Measurements from ENCODE around the gene ATG12. TPM values are rescaled to one million over a fixed set of nuclear protein-coding genes. Genes with fewer than 3 reads are reported as not detected.

Gene ATG12
- total and polyA plus RNA-seq, 4 donors = 31.2 to 75.4 (median 33.8) TPM

GRCh38 chr5:115854139-115854538, 12.8 kb upstream of the ATG12 start:
- DNase-seq = no peak
- peaks cover 0 to 3% (median 2%) of the 10 kb centered on the region in 4 donors for H3K9me3 ChIP-seq (ENCODE audit: control insufficient read depth in 4 of 4, insufficient read depth in 3 of 4, low read length in 3 of 4)
- no peak overlapping the region for H3K27ac ChIP-seq (ENCODE audit: low read depth in 1 of 2, low read length in 1 of 2)
- H3K4me3 ChIP-seq = no peak overlapping the region
- no peaks in the 10 kb centered on the region for H3K27me3 ChIP-seq (ENCODE audit: control insufficient read depth in 3 of 3, insufficient read depth in 3 of 3, low read length in 2 of 3)
- no peak for TF ChIP-seq CTCF (IDR thresholded peaks at IDR 0.05; ENCODE audit: control extremely low read depth, extremely low read depth)
- no peak overlapping the region for H3K9ac ChIP-seq (ENCODE audit: insufficient read depth in 1 of 2, low read length in 2 of 2)
- ATAC-seq (ENCODE audit: insufficient read depth, low FRiP score) = no peak
- H3K36me3 ChIP-seq (ENCODE audit: control insufficient read depth in 4 of 4, insufficient read depth in 4 of 4, low read length in 4 of 4) = no peaks in the 10 kb centered on the region
- 98% methylated on average over 3 of the region's 3 CpGs for WGBS, 2 donors
- peaks cover 0 to 35% (median 24%) of the 10 kb centered on the region in 5 donors for H3K4me1 ChIP-seq (ENCODE audit: control insufficient read depth in 5 of 5, insufficient read depth in 5 of 5, low read length in 5 of 5)

DNA sequence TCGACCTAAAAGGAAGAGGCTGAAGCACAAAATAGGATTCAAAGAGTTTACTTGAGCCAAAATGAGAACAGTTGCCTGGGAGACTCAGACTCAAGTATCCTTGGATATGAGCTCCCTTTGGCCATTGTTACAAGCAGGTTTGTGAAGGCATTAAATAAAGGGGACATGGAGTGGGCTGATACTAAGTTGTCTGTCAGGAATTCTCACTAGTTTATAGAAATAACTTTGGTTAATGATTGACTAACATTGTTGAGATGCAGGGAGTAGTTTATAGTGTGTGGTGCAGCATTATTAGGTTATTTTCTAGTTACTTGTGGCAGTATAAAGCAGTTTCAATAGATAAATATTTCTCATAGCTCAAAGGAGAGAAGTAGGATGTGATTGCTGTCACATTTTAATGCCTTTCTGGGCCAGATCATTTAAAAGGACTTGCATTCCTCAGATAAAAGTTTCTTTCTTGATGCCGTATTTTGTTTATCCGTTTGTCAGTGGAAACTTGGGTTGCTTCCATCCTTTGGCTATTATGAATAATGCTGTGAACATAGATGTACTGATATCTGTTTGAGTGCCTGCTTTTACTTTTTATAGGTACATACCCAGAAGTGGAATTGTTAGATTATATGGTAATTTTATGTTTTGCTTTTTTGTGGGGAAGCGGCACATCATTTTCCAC, 9.5 kb upstream of the ATG12 start:
- WGBS, 2 donors = 50 to 70% methylated on average over 4 of the region's 4 CpGs
- Histone ChIP-seq H3K9ac (ENCODE audit: insufficient read depth in 1 of 2, low read length in 2 of 2) (peak overlapping the region in 1 of 2 donors; percentile 40), H3K27ac (ENCODE audit: low read depth in 1 of 2, low read length in 1 of 2) (peak overlapping the region in 1 of 2 donors; percentile 45), H3K4me1 (ENCODE audit: control insufficient read depth in 5 of 5, insufficient read depth in 5 of 5, low read length in 5 of 5) (peaks cover 0 to 25% (median 15%) of the 10 kb centered on the region in 5 donors), H3K4me3 (no peak overlapping the region), H3K9me3 (ENCODE audit: control insufficient read depth in 4 of 4, insufficient read depth in 3 of 4, low read length in 3 of 4) (peaks cover 0 to 3% (median 2%) of the 10 kb centered on the region in 4 donors), H3K27me3 (ENCODE audit: control insufficient read depth in 3 of 3, insufficient read depth in 3 of 3, low read length in 2 of 3) (no peaks in the 10 kb centered on the region), H3K36me3 (ENCODE audit: control insufficient read depth in 4 of 4, insufficient read depth in 4 of 4, low read length in 4 of 4) (no peaks in the 10 kb centered on the region)
- DNase-seq = peak in 2 of 3 donors; percentile 82 to 84
- TF ChIP-seq CTCF (IDR thresholded peaks at IDR 0.05; ENCODE audit: control extremely low read depth, extremely low read depth) = no peak
- no peak for ATAC-seq (ENCODE audit: insufficient read depth, low FRiP score)

GRCh38 chr5:115849258-115849798, 8.0 kb upstream of the ATG12 start:
- no peaks in the 10 kb centered on the region for H3K27me3 ChIP-seq (ENCODE audit: control insufficient read depth in 3 of 3, insufficient read depth in 3 of 3, low read length in 2 of 3)
- whole genome bisulfite sequencing, 2 donors = 92 to 96% methylated on average over 3 of the region's 3 CpGs
- H3K27ac ChIP-seq (ENCODE audit: low read depth in 1 of 2, low read length in 1 of 2) = no peak overlapping the region
- H3K4me3 ChIP-seq = no peak overlapping the region
- no peaks in the 10 kb centered on the region for H3K36me3 ChIP-seq (ENCODE audit: control insufficient read depth in 4 of 4, insufficient read depth in 4 of 4, low read length in 4 of 4)
- H3K4me1 ChIP-seq (ENCODE audit: control insufficient read depth in 5 of 5, insufficient read depth in 5 of 5, low read length in 5 of 5) = peaks cover 4 to 25% (median 15%) of the 10 kb centered on the region in 5 donors
- ATAC-seq (ENCODE audit: insufficient read depth, low FRiP score) (no peak), DNase-seq (no peak)
- no peak for TF ChIP-seq CTCF (IDR thresholded peaks at IDR 0.05; ENCODE audit: control extremely low read depth, extremely low read depth)
- no peak overlapping the region for H3K9ac ChIP-seq (ENCODE audit: insufficient read depth in 1 of 2, low read length in 2 of 2)
- H3K9me3 ChIP-seq (ENCODE audit: control insufficient read depth in 4 of 4, insufficient read depth in 3 of 4, low read length in 3 of 4) = peaks cover 0 to 3% (median 2%) of the 10 kb centered on the region in 4 donors

All from lung (tissue), 12 donors.